OCI-LY7 (cell line): ENCODE data around the gene PHOSPHO2. TPM values are rescaled to one million over a fixed set of nuclear protein-coding genes. Genes with fewer than 3 reads are reported as not detected.

Source experiments
- BruUV-seq: library from RNA; stranded (reverse); fragments of 400-500 nt; replicated peaks from 2 replicates; lab custom pipeline; 2021; lab: Mats Ljungman, UMichigan
- CTCF ChIA-PET: fragments of 300-600 bp; sonication (Branson Sonifier 250); formaldehyde crosslinking; loops from one replicate; lab custom pipeline; 2022; ENCODE audit warnings: antibody characterized with exemption; ENCODE audit not compliant: unreplicated experiment; lab: Charles Lee
- POLR2A ChIA-PET: fragments of 300-600 bp; sonication (Branson Sonifier 250); formaldehyde crosslinking; loops from one replicate; lab custom pipeline; 2022; ENCODE audit warnings: antibody characterized with exemption; lab: Charles Lee
- DNase-seq: peaks from one replicate; pipeline ENCODE4 v3.0.0-alpha.2; 2015; ENCODE audit warnings: low spot score
- H2AFZ ChIP-seq: fragments of 200-600 bp; sonication (generic), shearing (Covaris generic); 2 replicates; pipeline ENCODE4 v1.6.1; 2014; ENCODE audit warnings: mild to moderate bottlenecking, antibody characterized with exemption, low read length, moderate library complexity
- H3K27ac ChIP-seq: fragments of 200-600 bp; sonication (generic); 2 replicates; pipeline ENCODE4 v1.5.1; 2014; ENCODE audit warnings: mixed run types, low read depth, mild to moderate bottlenecking, moderate library complexity, low read length, inconsistent platforms; ENCODE audit not compliant: poor library complexity, severe bottlenecking
- H3K36me3 ChIP-seq: fragments of 200-600 bp; sonication (generic); 2 replicates; pipeline ENCODE4 v1.6.1; 2014; ENCODE audit warnings: mild to moderate bottlenecking, antibody characterized with exemption, low read length, moderate library complexity, mixed read lengths; ENCODE audit not compliant: insufficient read depth
- H3K4me1 ChIP-seq: fragments of 200-600 bp; sonication (generic); 2 replicates; pipeline ENCODE4 v1.5.1; 2014; ENCODE audit warnings: mild to moderate bottlenecking, low read length; ENCODE audit not compliant: insufficient read depth, poor library complexity, severe bottlenecking
- H3K4me2 ChIP-seq: fragments of 200-600 bp; sonication (generic); 2 replicates; pipeline ENCODE4 v1.6.1; 2014; ENCODE audit warnings: mild to moderate bottlenecking, low read length
- H3K4me3 ChIP-seq: fragments of 200-600 bp; sonication (generic); 2 replicates; pipeline ENCODE4 v1.5.1; 2014; ENCODE audit warnings: mild to moderate bottlenecking, low read depth, low read length; ENCODE audit not compliant: poor library complexity, severe bottlenecking
- H3K79me2 ChIP-seq: fragments of 200-600 bp; sonication (generic); 2 replicates; pipeline ENCODE4 v1.6.1; 2016; ENCODE audit warnings: low read depth, mild to moderate bottlenecking, low read length, moderate library complexity, mixed read lengths; ENCODE audit not compliant: insufficient read depth
- H3K9me2 ChIP-seq: fragments of 200-600 bp; sonication (generic); 2 replicates; pipeline ENCODE4 v1.6.1; 2016; ENCODE audit warnings: mild to moderate bottlenecking, low read length, mixed read lengths; ENCODE audit not compliant: insufficient read depth
- H3K9me3 ChIP-seq: fragments of 200-600 bp; sonication (generic); 2 replicates; pipeline ENCODE4 v1.6.1; 2014; ENCODE audit warnings: mild to moderate bottlenecking, mixed run types, low read length, mixed read lengths
- H4K20me1 ChIP-seq: fragments of 200-600 bp; sonication (generic); 2 replicates; pipeline ENCODE4 v1.6.1; 2014; ENCODE audit warnings: mild to moderate bottlenecking, antibody characterized with exemption, low read length, moderate library complexity, mixed read lengths; ENCODE audit not compliant: insufficient read depth
- CTCF ChIP-seq: fragments of 200-600 bp; sonication (generic); conservative IDR thresholded peaks from 2 replicates; pipeline ENCODE4 v1.5.1; 2014; ENCODE audit warnings: mild to moderate bottlenecking, antibody characterized with exemption, low read length, moderate library complexity, mixed read lengths
- EZH2phosphoT487 ChIP-seq: fragments of 200-600 bp; sonication (generic); IDR thresholded peaks from 2 replicates; pipeline ENCODE4 v1.6.1; 2018; ENCODE audit warnings: low read depth, borderline replicate concordance, mild to moderate bottlenecking, mixed run types, antibody characterized with exemption, low read length, moderate library complexity, mixed read lengths
- intact Hi-C: fragments of 100-400 bp; cut with micrococcal nuclease; formaldehyde crosslinking; loops from one replicate; pipeline ENCODE4 v1.10.0; 2022; ENCODE audit not compliant: unreplicated experiment
- total RNA-seq, 2 experiments: library from RNA; depleted of rRNA in 1 of 2; stranded (reverse); fragments of >200 nt in 1 of 2; shearing (Covaris generic) in 1 of 2; gene quantifications; 2 replicates each; pipeline ENCODE4 v1.2.3, GENCODE V29; 2014 to 2022

Gene PHOSPHO2
- total RNA-seq, 2 experiments from 2014 or later: 2.8 to 2.9 TPM

- no peaks in the 10 kb centered on the region for H3K9me2 ChIP-seq
- intact Hi-C loops: no loop called here
- no TSS peak for BruUV-seq
- H4K20me1 ChIP-seq: no peaks in the 10 kb centered on the region
- H3K4me1 ChIP-seq: no peaks in the 10 kb centered on the region
- ChIA-PET CTCF (no interaction called here), POLR2A (interaction anchor here (1.5 kb wide), 1 partner anchor 10 kb away, joined by 4 read pairs; no protein-coding TSS in a partner anchor)
- TF ChIP-seq EZH2phosphoT487: no peak
- TF ChIP-seq CTCF: no peak
- H3K9me3 ChIP-seq: no peaks in the 10 kb centered on the region
- H3K4me2 ChIP-seq: no peak overlapping the region
- H3K4me3 ChIP-seq: no peak overlapping the region
- no peak for DNase-seq
- H2AFZ ChIP-seq: no peak overlapping the region
- no peaks in the 10 kb centered on the region for H3K36me3 ChIP-seq
- no peak overlapping the region for H3K27ac ChIP-seq
- no peaks in the 10 kb centered on the region for H3K79me2 ChIP-seq
Observed at GRCh38 chr2:169664978-169665930, 29.0 kb upstream of the PHOSPHO2 start.

- no peak for DNase-seq
- CTCF ChIA-PET: no interaction called here
- TF ChIP-seq EZH2phosphoT487: no peak
- TF ChIP-seq CTCF: no peak
Observed at GRCh38 chr2:169667583-169667982, 26.7 kb upstream of the PHOSPHO2 start.

GRCh38 chr2:169670215-169670651 is 24.0 kb upstream of the PHOSPHO2 start:
- ChIA-PET CTCF (no interaction called here), POLR2A (interaction anchor here (0.8 kb wide), 1 partner anchor 8 kb away, joined by 4 read pairs; no protein-coding TSS in a partner anchor)
- H3K36me3 ChIP-seq: no peaks in the 10 kb centered on the region
- no TSS peak for BruUV-seq
- no peaks in the 10 kb centered on the region for H3K4me1 ChIP-seq
- H3K4me3 ChIP-seq: no peak overlapping the region
- H4K20me1 ChIP-seq: no peaks in the 10 kb centered on the region
- no peak overlapping the region for H3K4me2 ChIP-seq
- H2AFZ ChIP-seq: no peak overlapping the region
- H3K9me3 ChIP-seq: no peaks in the 10 kb centered on the region
- TF ChIP-seq EZH2phosphoT487 (no peak), CTCF (no peak)
- no peaks in the 10 kb centered on the region for H3K79me2 ChIP-seq
- DNase-seq: no peak
- H3K9me2 ChIP-seq: no peaks in the 10 kb centered on the region
- H3K27ac ChIP-seq: no peak overlapping the region
- intact Hi-C loops: no loop called here

More at GRCh38 chr2:169667583-169667982, 26.7 kb upstream of the PHOSPHO2 start:
- no peaks in the 10 kb centered on the region for H3K36me3 ChIP-seq
- H3K9me2 ChIP-seq: no peaks in the 10 kb centered on the region
- intact Hi-C loops: no loop called here
- H3K4me2 ChIP-seq: no peak overlapping the region
- POLR2A ChIA-PET: interaction anchor here (0.6 to 0.9 kb wide), 4 partner anchors 12 to 1112 kb away, joined by 3 to 6 read pairs (median 4); no protein-coding TSS in a partner anchor
- no peaks in the 10 kb centered on the region for H3K9me3 ChIP-seq
- H3K27ac ChIP-seq: no peak overlapping the region
- BruUV-seq: no TSS peak
- no peaks in the 10 kb centered on the region for H3K79me2 ChIP-seq
- no peaks in the 10 kb centered on the region for H4K20me1 ChIP-seq
- no peaks in the 10 kb centered on the region for H3K4me1 ChIP-seq
- no peak overlapping the region for H3K4me3 ChIP-seq
- no peak overlapping the region for H2AFZ ChIP-seq
